Measurements from ENCODE around the gene TMIGD1.

TMIGD1 gene

GRCh38 chr17:30377574-30378240 is 43.9 kb upstream of the TMIGD1 start:
- no peak for TF ChIP-seq TAF1 (IDR thresholded peaks at IDR 0.05; ENCODE audit: low read depth, low read length)
- TF ChIP-seq POLR2AphosphoS5 (IDR thresholded peaks at IDR 0.05; ENCODE audit: low read depth, low read length): no peak
- TF ChIP-seq SPI1 (IDR thresholded peaks at IDR 0.05; ENCODE audit: low read depth, low read length): no peak
- no peak for TF ChIP-seq POU2F2 (IDR thresholded peaks at IDR 0.05; ENCODE audit: low read depth, low read length)
- TF ChIP-seq POLR2A (IDR thresholded peaks at IDR 0.05; ENCODE audit: low read depth, low read length): no peak
- TF ChIP-seq PAX5 (IDR thresholded peaks at IDR 0.05; ENCODE audit: insufficient read depth, low read length, severe bottlenecking): no peak

GRCh38 chr17:30376621-30377452 is 43.0 kb upstream of the TMIGD1 start:
- FAIRE-seq: no peak
- no peak for TF ChIP-seq PAX5 (IDR thresholded peaks at IDR 0.05; ENCODE audit: insufficient read depth, low read length, severe bottlenecking)
- TF ChIP-seq POU2F2 (IDR thresholded peaks at IDR 0.05; ENCODE audit: low read depth, low read length): peak; percentile 61; the same call in 1 of the 2 replicates
- no peak for TF ChIP-seq POLR2A (IDR thresholded peaks at IDR 0.05; ENCODE audit: low read depth, low read length)
- TF ChIP-seq TAF1 (IDR thresholded peaks at IDR 0.05; ENCODE audit: low read depth, low read length): no peak
- TF ChIP-seq POLR2AphosphoS5 (IDR thresholded peaks at IDR 0.05; ENCODE audit: low read depth, low read length): no peak
- TF ChIP-seq SPI1 (IDR thresholded peaks at IDR 0.05; ENCODE audit: low read depth, low read length): no peak
- DNase-seq (ENCODE audit: insufficient read length, low spot score): no peak

More at GRCh38 chr17:30377574-30378240, 43.9 kb upstream of the TMIGD1 start:
- DNase-seq (ENCODE audit: insufficient read length, low spot score): no peak
- peak; percentile 41 for FAIRE-seq

GRCh38 chr17:30375661-30376060 is 41.8 kb upstream of the TMIGD1 start:
- TF ChIP-seq POU2F2 (IDR thresholded peaks at IDR 0.05; ENCODE audit: low read depth, low read length): no peak
- TF ChIP-seq POLR2AphosphoS5 (IDR thresholded peaks at IDR 0.05; ENCODE audit: low read depth, low read length): no peak
- TF ChIP-seq TAF1 (IDR thresholded peaks at IDR 0.05; ENCODE audit: low read depth, low read length): no peak
- no peak for TF ChIP-seq PAX5 (IDR thresholded peaks at IDR 0.05; ENCODE audit: insufficient read depth, low read length, severe bottlenecking)
- no peak for TF ChIP-seq SPI1 (IDR thresholded peaks at IDR 0.05; ENCODE audit: low read depth, low read length)
- no peak for TF ChIP-seq POLR2A (IDR thresholded peaks at IDR 0.05; ENCODE audit: low read depth, low read length)
- DNase-seq (ENCODE audit: insufficient read length, low spot score) (no peak), FAIRE-seq (no peak)

- no peak for TF ChIP-seq TAF1 (IDR thresholded peaks at IDR 0.05; ENCODE audit: low read depth, low read length)
- TF ChIP-seq POLR2AphosphoS5 (IDR thresholded peaks at IDR 0.05; ENCODE audit: low read depth, low read length): no peak
- no peak for TF ChIP-seq POU2F2 (IDR thresholded peaks at IDR 0.05; ENCODE audit: low read depth, low read length)
- TF ChIP-seq SPI1 (IDR thresholded peaks at IDR 0.05; ENCODE audit: low read depth, low read length): no peak
- TF ChIP-seq PAX5 (IDR thresholded peaks at IDR 0.05; ENCODE audit: insufficient read depth, low read length, severe bottlenecking): no peak
- TF ChIP-seq POLR2A (IDR thresholded peaks at IDR 0.05; ENCODE audit: low read depth, low read length): no peak
- DNase-seq (ENCODE audit: insufficient read length, low spot score): no peak
- no peak for FAIRE-seq
Measured at GRCh38 chr17:30372755-30373154, 38.9 kb upstream of the TMIGD1 start.

- no peak for FAIRE-seq
- no peak for DNase-seq (ENCODE audit: insufficient read length, low spot score)
- TF ChIP-seq TAF1 (IDR thresholded peaks at IDR 0.05; ENCODE audit: low read depth, low read length) (no peak), PAX5 (IDR thresholded peaks at IDR 0.05; ENCODE audit: insufficient read depth, low read length, severe bottlenecking) (no peak), SPI1 (IDR thresholded peaks at IDR 0.05; ENCODE audit: low read depth, low read length) (no peak), POLR2A (IDR thresholded peaks at IDR 0.05; ENCODE audit: low read depth, low read length) (no peak), POU2F2 (IDR thresholded peaks at IDR 0.05; ENCODE audit: low read depth, low read length) (no peak), POLR2AphosphoS5 (IDR thresholded peaks at IDR 0.05; ENCODE audit: low read depth, low read length) (no peak)
Measured at GRCh38 chr17:30369995-30370394, 36.1 kb upstream of the TMIGD1 start.

GRCh38 chr17:30368912-30369720 is 35.3 kb upstream of the TMIGD1 start:
- TF ChIP-seq TAF1 (IDR thresholded peaks at IDR 0.05; ENCODE audit: low read depth, low read length) (no peak), POLR2A (IDR thresholded peaks at IDR 0.05; ENCODE audit: low read depth, low read length) (no peak), POLR2AphosphoS5 (IDR thresholded peaks at IDR 0.05; ENCODE audit: low read depth, low read length) (no peak), SPI1 (IDR thresholded peaks at IDR 0.05; ENCODE audit: low read depth, low read length) (no peak), PAX5 (IDR thresholded peaks at IDR 0.05; ENCODE audit: insufficient read depth, low read length, severe bottlenecking) (no peak), POU2F2 (IDR thresholded peaks at IDR 0.05; ENCODE audit: low read depth, low read length) (no peak)
- FAIRE-seq (no peak), DNase-seq (ENCODE audit: insufficient read length, low spot score) (no peak)

- no peak for TF ChIP-seq POLR2A (IDR thresholded peaks at IDR 0.05; ENCODE audit: low read depth, low read length)
- no peak for TF ChIP-seq PAX5 (IDR thresholded peaks at IDR 0.05; ENCODE audit: insufficient read depth, low read length, severe bottlenecking)
- no peak for TF ChIP-seq TAF1 (IDR thresholded peaks at IDR 0.05; ENCODE audit: low read depth, low read length)
- TF ChIP-seq POLR2AphosphoS5 (IDR thresholded peaks at IDR 0.05; ENCODE audit: low read depth, low read length): no peak
- no peak for TF ChIP-seq POU2F2 (IDR thresholded peaks at IDR 0.05; ENCODE audit: low read depth, low read length)
- TF ChIP-seq SPI1 (IDR thresholded peaks at IDR 0.05; ENCODE audit: low read depth, low read length): no peak
- FAIRE-seq (no peak), DNase-seq (ENCODE audit: insufficient read length, low spot score) (no peak)
Measured at GRCh38 chr17:30366536-30366935, 32.7 kb upstream of the TMIGD1 start.

GRCh38 chr17:30363715-30364202 is 29.9 kb upstream of the TMIGD1 start:
- FAIRE-seq (peak; percentile 94), DNase-seq (ENCODE audit: insufficient read length, low spot score) (no peak)

More at GRCh38 chr17:30363715-30364202, 29.9 kb upstream of the TMIGD1 start:
- TF ChIP-seq TAF1 (IDR thresholded peaks at IDR 0.05; ENCODE audit: low read depth, low read length) (no peak), PAX5 (IDR thresholded peaks at IDR 0.05; ENCODE audit: insufficient read depth, low read length, severe bottlenecking) (peak; percentile 79), POU2F2 (IDR thresholded peaks at IDR 0.05; ENCODE audit: low read depth, low read length) (no peak), POLR2A (IDR thresholded peaks at IDR 0.05; ENCODE audit: low read depth, low read length) (no peak), SPI1 (IDR thresholded peaks at IDR 0.05; ENCODE audit: low read depth, low read length) (peak; percentile 93), POLR2AphosphoS5 (IDR thresholded peaks at IDR 0.05; ENCODE audit: low read depth, low read length) (no peak)
